Stimulated activated CD4-positive, alpha-beta T cell treated with anti-CD3 and anti-CD28 coated beads, Interleukin-4, amount 100 ng/mL, for 4 hours (primary cell): ENCODE measurements around the gene PIK3C2G.

ENCODE experiments used
- DNase-seq, 2 experiments: peaks; one replicate each; pipeline ENCODE4 v3.0.0-alpha.2; 2020

The PIK3C2G gene

DNA sequence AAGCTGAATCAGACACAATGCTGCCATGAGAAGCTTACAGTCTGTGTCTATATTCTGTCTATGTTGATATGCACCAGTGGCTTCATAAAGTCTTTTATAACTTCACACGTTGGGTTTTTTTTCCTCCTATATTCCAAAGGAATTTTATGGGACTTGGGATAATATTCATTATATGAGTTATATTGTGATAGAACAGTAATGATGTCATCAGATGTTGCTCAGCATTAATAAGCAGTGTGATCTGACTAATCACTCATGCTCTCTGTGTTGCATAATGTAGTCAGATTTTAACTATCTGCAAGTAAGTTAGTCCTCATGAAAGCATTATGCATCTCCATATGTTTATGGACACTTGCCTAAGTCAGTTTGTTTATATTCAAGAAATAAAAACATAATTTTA is 316.9 kb downstream of the PIK3C2G start:
- no peak for DNase-seq

DNA sequence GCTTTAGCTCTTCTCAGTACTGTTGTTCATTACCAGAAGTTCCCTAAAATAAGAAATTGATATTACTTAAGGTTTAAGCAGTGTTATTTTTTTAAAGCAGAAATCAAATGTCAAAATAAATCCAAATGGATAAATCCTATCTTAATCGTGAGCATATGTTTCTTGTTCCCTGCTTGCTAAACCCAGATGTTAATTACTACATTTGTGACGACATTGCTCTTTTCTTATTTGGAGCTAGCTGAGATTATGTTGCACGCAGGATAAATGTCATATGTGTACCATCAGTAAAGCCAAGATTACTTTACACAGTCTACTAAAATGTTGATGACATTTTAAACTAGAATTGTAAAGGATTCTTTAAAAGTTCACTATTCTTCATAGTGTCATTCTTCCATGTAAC is 319.0 kb downstream of the PIK3C2G start:
- no peak for DNase-seq

DNA sequence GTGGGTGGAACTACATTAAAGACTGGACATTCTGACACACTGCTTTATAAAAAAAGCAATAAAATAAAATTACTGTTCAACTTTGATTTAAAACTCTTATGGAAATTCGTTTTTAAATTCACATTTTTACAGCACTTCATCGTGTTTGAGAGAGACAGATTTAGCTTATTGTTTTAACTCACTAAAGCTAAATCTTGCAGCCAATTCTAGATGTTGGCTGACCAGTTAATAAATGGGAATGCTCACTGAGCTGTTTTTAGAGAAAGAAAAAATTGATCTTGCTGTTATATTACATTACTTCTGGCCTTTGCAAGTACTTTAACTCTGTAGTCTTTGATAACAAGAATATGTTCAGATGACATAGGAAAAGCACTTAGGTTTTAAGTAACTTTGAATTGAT is 319.4 kb downstream of the PIK3C2G start:
- DNase-seq, result no peak

DNA sequence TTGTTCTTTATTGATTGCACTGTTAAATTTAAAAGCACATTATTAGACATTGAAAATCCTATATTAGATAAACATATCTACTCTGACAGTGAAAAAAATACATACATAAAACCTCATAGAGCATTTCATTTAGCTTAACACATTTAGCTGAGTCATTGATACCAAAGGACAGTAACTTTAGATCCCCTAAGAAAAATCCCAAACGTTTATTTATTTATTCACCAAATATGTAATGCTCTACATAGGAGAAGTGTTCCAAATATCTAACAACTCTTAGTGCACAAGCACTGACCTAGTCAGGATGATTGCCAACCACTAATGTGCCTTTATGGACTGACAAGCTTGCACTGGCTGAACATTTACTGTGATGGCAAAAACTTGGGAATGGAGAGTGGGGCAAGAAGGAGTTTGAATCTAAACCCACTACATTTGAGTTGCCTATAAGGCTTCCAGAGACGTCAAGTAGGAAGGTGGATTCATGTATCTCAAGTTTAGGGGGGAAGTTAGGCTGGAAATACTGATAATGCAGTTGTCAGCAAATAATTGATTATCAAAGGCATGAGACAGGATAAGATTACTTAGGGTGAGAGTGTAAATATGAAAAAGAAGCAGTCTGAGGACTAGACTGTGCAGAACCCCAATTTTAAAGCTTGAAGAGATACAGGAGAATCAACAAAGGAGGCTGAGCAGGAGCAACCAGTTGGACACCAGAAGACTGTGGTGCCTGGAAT is 320.1 kb downstream of the PIK3C2G start:
- no peak for DNase-seq

DNA sequence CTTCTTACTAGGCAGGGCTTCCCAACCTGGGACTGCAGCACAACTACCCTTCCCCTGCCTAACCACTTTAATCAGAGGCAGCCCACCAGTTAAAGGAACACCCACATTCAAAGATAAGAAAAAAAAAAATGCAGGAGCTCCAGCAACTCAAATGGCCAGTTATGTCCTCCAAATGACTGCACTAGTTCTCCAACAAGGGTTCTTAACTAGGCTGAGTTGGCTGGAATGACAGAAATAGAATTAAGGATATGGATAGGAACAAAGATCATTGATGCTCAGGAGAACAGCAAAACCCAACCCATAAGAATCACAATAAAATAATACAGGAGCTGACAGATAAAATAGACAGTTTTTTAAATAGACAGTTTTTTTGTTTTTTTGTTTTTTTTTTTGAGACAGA is 322.3 kb downstream of the PIK3C2G start:
- DNase-seq, result no peak

DNA sequence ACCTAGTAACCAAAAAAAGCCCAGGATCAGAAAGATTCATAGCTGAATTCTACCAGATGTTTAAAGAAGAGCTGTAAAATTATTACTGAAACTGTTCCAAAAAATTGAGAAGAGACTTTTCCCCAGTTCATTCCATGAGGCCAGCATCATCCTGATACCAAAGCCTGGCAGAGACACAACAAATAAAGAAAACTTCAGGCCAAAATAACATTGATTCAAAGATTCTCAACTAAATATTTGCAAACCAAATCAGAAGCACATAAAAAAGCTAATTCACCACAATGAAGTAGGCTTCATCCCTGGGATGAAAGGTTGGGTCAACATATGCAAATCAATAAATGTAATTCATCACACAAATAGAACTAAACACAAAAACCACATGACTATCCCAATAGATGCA is 325.3 kb downstream of the PIK3C2G start:
- DNase-seq, result no peak

DNA sequence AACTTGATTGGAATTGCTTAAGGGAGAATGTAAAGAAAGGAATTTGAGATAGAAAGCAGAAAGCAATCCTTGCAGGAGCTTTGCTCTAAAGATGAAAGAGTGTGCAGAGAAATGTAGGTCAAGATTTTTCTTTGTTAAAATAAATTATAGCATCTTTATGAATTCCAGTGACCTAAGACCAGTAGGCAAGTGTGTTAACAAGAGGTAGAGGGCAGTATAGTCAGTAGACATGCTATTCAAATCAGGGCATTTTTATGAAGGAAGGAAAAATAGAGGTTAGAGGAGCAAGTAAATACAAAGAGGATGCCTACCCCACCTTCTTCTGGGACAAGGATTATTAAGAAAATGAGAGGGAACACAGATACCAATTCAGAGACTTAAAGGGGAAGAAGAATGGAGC is 328.0 kb downstream of the PIK3C2G start:
- DNase-seq, result no peak

DNA sequence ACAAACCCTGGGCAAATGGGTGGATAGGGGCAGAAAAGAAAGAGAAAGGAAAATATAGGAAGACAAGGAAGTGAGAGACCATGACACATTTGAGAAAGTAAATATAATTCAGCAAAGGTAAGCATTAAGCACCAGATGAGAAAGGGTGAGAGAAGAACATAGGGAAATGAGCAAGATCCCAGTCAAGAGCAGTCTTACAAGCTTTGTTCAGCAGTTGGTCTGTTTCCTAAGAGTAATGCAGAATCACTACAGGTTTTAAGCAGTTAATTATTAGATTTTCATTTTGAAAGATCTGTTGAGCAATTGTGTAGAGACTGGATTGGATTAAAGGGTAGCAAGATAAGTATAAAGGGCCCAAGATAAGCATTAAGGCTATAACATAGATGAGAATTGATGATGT is 330.2 kb downstream of the PIK3C2G start:
- no peak for DNase-seq

DNA sequence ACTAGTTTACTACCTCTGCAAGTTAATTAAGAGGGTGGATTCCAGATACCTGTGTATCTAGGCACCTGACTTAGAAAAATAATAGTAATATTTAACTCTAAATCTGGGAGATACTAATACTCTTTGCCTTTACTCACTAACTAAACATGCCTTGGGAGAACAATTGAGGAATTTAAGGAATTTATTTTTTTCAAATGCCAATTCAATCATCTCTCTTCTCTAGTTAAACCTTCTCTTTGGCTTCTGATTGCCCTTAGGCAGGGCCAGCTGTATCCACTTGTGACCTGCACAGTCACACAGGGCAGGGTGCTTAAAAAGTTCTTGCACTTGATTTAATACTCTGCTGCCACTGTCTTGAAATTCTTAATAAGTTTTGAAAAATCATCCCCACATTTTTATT is 334.1 kb downstream of the PIK3C2G start:
- DNase-seq, result no peak

DNA sequence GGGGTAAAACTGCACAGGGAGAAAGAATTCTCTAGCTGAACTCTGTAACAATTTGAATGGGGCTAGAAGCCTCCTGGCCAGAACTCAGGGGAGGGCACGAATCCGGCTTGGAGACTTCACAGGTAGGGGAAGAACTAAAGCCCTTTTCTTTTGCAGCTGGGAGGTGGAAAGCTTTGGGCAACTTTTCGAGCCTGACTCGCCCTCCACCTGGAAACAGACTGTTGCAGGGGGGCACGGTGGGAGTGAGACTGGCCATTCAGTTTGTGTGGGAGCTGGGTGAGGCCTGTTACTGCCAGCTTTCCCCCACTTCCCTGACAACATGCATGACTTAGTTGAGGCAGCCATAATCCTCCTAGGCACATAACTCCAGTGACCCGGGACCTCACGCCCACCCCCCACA is 340.6 kb downstream of the PIK3C2G start:
- no peak for DNase-seq

DNA sequence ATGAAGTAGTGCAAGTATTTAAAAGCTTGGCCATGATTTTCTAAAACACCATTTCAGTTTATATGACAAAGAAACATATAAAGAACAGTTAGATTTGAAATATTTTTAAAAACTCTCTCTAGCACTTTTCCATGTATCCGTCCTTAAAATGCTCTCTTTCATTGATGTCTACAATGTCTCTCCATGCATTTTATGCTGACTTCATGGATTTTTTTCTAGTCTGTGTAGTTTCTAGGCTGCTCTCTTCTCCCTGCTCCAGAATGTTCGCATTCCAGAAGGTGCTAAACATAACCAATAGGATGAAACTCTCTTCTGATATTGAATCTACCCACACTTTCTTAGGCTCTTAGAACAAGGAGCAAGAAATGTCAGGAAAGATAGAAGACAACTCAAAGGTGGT is 351.7 kb downstream of the PIK3C2G start:
- no peak for DNase-seq

DNA sequence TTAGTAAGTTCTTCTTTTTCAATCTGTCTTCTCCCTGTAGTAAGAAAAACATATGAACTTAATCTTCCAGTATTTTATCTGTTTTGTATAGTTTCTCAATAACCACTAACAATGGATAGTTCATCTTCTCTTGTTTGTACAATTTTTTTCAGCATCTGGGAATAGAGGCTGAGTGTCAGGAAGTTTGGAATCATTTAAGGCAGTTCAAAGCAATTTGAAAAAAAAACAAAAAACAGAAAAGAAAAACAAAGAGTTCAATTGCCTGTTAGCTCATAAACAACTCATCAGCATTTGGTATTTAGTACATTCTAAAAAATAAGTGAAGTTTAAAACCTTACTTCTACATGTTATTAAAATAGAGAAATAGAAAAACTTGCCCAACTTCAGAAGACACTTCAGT is 359.7 kb downstream of the PIK3C2G start:
- DNase-seq, result no peak

DNA sequence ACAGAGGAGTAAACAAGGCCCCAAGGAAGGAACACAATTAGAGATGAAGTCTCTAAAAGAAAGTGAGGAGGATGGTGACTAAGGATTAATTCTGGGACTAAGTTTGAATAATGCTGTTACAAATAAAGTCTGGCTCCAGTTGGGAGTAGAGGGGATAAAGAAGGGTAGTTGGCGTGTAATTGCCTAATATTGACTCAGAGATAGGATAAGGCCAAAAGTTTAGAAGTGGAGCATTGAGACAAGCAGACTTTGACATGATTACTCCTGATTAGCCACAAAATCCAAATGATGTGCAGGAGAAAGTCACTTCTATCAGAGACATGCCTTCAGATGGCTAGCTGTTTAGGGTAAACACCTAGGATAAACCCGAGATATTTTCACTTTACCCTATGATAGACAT is 368.1 kb downstream of the PIK3C2G start:
- DNase-seq, result no peak

DNA sequence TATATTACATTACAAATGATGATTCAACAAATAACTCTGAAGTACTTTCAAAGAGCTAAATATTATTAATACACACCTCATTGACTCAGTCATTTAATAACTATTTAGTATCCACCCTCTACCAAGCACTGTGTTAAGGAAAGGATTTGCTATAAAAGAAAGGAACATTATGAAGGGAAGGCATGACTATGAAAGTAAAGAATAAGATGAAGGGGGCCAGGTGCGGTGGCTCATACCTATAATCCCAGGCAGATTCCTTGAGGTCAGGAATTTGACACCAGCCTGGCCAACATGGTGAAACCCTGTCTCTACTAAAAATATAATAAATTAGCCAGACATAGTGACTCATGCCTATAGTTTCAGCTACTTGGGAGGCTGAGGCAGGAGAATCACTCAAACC is 368.6 kb downstream of the PIK3C2G start:
- DNase-seq, result no peak

DNA sequence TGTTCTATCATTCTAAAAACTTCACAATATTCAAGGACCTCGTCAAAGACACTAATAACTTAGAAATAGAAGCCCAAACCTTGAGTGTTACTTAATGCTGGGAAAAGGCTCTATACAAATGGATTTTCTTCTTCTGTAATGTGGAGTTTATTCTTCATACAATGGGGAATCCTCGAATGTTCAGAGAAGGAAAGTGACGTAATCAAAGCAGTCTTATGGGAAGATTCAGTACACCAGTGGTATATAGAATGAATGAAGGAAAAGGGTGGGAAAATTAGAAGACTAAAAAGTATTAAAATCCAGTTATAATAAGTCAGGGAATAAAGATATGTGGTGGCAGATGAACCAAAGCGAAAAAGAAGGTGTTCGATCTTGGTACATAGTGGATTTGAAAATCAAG is 370.0 kb downstream of the PIK3C2G start:
- DNase-seq, result no peak

DNA sequence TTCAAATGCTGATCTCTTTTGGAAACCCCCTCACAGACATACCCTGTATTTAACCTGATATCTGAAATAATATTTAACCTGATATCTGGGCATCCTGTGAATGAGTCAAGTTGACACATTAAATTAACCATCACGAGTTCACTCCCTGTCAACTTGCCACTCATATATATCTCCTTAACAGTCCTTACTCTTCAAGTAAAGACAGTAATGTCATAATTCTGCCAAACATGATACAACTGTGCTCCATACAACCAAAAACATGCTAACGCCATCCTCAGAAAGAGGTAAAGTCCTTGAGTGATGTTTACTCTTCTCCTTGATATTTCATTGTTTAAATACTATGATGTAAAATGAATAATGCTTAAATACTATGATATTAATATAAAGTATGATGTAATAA is 371.5 kb downstream of the PIK3C2G start:
- DNase-seq, result no peak

DNA sequence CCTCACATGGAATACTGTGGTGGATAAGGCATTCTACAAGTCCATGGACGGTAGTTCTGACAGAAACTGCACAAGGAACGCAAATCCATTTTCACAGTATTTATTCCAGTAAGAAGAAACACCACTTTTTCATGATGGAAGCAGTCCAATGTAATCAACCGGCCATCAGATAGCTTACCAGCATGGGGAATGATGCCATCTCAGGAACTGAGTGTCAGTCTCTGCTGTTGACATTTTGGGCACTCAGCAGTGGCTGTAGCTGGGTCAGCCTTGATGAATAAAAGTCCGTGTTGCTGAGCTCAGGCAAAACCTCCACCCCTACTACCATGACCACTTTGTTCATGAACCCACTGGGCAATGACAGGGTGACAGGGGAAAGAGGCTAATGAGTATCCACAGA is 373.1 kb downstream of the PIK3C2G start:
- DNase-seq, result no peak

DNA sequence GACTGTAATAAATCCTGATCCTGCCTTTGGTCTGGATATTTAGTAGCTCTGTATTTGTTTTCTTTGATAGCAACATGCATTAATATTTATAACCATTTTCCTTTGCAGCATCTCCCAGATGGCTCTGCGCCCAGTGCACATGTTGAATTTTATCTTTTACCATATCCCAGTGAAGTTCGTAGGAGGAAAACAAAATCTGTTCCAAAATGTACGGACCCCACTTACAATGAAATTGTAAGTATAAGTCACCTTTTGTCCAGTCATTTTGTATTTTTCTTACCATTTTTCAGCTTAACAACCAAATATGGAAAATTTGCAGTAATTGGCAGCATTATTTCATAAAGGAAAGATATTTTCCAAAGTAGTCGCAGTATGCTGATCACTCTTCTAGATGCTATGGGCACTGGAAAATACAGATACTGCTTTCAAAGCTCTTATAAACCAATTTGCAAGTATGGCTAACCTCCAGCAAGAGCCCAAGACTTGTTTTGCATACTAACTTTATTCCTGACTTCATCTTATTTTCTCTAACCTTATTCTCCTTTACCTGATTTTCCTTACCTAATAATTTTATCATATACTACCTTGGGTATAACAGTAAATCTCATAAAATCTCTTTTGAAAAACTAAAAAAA is 379.1 kb downstream of the PIK3C2G start:
- no peak for DNase-seq

DNA sequence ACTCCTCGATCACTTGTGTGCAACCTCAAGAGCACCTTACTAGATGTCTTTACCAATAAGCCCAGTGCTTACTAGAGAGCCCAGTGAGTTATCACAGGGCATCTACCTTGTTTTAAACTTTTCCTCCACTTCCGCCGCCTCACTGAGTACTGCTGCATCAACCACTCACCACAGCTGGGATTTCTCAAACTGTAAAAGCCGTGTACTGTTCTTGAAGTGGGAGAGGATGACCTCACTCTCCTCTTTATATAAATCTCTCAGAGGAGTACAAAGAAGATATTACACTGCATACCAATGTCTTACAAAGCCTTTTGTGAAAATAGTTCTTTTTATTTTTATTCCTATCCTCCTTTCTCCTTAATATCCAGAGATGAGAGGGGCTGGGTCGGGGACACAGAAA is 382.4 kb downstream of the PIK3C2G start:
- no peak for DNase-seq

DNA sequence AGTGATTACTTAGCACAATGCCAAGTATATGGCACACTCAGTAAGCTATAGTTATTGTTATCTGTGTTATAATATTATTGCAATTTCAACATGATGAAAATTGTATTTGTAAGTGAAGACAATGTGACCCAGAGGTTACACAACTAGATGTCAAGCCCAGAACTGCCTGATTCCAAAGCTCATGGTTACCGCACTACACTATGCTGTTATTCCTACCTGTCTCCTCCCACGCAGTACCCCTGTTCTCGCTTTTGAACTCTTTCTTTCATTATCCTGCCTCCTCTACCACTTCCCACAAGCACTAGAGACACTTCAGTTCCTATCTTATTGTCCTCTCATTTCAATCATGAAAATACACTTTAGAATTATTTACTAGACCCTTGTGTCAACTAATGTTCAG is 383.2 kb downstream of the PIK3C2G start:
- no peak for DNase-seq

DNA sequence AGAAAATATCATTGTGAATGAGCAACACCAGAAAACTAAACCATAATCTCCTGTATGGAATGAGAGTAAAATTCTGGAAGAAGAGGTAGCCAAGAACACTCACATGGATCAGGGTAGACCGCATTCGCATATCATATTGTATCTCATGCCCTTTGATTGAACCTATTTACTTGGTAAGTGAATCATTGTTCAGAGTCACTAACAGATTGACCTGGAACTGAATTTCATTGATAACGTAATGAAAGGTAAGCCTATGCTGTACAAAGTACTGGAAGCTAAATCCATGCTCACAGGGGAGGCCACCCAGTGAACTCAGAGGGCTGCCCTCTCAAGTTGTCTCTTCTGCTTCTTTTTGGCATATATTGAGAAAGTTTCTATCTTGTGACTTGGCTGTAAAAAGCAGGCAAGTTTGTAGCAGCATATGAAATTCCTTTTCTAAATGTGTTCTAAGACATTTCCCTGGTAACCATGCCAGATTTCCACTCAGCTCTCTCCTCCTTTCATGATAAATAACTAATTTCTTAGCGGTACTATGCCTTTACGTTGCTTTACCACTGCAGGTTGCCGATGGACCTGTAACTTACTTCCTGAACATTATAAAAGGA is 385.1 kb downstream of the PIK3C2G start:
- no peak for DNase-seq

DNA sequence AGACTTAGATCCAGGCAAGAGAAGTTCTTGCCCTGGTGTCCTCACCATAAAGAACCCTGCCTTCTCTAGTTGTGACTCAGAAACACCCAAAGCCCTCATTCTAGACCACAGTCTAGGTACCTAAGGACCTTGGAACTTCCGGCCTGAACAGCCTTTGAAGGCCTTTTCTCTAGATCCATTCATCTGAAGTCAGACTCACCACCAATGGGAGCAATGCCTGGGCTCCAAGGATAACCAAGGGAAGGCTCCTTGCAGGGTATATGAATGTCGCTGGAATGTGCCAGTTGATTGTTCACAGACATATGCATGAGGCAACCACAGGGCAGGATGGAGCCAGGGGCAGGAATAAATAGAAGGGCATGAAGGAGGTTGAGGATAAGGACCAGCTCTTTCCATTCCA is 390.2 kb downstream of the PIK3C2G start:
- DNase-seq, result no peak

DNA sequence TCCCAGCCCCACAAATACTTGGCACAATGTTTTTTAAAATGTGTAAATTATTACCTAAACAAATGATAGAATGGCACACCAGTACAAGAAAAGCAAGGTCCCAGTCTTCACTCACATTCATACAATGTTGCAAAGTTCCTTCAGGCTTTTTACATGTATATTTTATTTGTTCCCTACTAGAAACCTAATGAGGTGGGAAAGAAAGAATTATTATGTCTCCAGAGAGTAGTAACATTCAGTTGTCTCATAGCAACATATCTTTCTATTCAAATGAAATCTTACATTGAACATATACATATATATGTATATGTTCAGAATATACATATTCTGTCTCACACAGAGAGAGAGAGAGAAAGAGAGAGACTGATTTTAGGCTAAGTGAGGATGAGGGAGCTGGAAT is 391.3 kb downstream of the PIK3C2G start:
- no peak for DNase-seq

DNA sequence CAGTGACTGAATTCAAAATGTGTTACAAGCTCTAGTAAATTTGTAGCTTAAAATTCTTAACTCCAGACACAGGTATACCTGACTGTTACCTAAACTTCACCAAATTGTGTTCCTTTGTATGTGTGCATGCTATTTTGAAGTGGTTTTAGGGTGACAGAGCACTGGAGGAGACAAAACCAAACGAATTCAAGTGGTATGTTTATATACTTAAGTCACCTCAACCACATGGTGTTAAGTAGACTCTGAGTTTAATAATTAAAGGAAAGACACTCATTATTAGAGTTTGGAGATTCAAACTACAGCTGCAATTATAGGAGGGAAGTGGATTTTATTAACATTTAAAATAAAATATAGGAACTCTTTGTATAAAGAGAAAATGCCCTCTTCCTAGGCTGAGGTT is 392.1 kb downstream of the PIK3C2G start:
- no peak for DNase-seq

DNA sequence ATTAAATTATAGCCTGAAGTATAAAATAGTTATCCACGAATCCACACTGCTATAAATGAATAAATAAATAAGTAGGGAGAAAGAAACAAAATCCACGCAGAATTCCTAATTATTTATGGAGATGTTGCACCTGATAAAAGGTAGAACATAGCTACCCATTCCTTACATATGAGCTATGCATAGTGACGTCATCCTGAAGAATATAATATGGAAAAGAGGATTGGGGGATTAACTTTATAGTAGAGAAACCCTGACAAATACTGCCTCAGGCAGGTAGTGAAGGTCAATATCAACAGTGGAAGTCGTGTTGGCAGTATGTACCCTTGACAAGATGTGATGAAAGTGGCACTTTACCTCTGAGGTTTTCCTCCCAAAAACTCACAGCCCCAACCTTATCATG is 394.0 kb downstream of the PIK3C2G start:
- DNase-seq, result no peak
